HG03565 (cell line): ENCODE data around the gene LCN6.
"Not testable (repeated sequence)": the region's sequence is repeated elsewhere in the genome, so short reads cannot be mapped to it uniquely, and the experiment has no call there.

ENCODE experiments used
- ATAC-seq: cut with Tn5 transposase; IDR thresholded peaks from one replicate; pipeline ENCODE4 v1.9.1; 2021; ENCODE audit warnings: mild to moderate bottlenecking, moderate library complexity; ENCODE audit not compliant: unreplicated experiment

Gene LCN6

GRCh38 chr9:136712690-136713544 lies 35.4 kb downstream of the LCN6 start:
- no peak for ATAC-seq

- no peak for ATAC-seq
Measured at GRCh38 chr9:136711751-136712689, 36.3 kb downstream of the LCN6 start, which contains the start of gene DIPK1B. Gene DIPK1B, plus strand, starts transcription at chr9:136712572. Its CDS starts 94 bp downstream, at chr9:136712666.

DNA sequence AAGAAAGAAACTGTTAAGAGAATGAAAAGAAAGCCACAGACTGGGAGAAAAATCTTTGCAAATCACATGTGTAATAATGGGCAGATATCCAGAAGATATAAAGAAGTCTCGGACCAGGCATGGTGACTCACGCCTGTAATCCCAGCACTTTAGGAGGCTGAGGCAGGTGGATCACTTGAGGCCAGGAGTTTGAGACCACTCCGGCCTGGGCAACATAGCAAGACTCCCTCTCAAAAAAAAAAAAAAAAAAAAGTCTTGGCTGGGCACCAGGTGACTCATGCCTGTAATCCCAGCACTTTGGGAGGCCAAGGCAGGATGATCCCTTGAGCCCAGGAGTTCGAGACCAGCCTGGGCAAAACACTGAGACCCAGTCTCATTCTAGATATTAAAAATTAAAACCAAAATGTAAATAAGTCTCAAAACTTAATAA lies 37.1 kb downstream of the LCN6 start:
- ATAC-seq: not testable (repeated sequence)

GRCh38 chr9:136710543-136710942 lies 37.8 kb downstream of the LCN6 start:
- ATAC-seq: no peak

- no peak for ATAC-seq
Measured at GRCh38 chr9:136709454-136710109, 38.7 kb downstream of the LCN6 start.

GRCh38 chr9:136707849-136708517 lies 40.3 kb downstream of the LCN6 start:
- ATAC-seq: no peak

DNA sequence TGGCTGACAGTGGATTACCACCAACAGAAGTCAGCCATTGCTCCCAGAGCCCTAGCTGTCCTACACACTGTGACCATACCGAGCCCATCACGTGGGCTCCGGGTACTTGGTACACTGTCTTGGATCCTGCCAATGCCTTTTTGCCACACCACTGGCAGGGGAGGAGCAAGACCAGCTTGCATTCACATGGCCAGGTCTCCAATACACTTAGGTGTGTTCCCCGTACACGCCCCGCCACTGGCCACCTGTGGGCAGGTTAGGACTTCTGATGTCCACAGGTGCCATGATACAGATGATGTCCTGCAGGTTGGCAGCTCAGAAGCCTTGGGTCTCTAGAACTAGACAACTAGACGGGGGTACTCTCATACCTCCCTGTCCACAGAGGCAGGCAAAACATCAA lies 41.3 kb downstream of the LCN6 start:
- no peak for ATAC-seq

DNA sequence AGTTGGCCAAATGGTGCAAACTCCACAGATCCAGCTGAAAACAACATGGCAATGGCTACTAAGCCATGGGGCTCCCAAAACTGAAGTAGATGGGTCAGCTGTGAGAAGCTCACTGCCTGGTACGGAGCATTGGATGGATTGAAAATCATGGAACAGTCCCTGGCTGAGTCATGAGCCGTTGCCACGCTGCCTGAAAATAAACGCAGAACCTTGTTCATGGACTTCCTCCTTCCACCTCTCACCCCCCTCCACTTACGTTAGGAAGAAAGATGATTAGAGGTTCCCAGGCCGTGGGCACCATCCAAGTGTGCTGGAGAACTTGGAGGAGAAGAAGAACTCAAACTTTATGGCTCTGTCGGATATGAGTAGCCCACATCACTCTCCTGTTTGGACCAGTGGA lies 42.8 kb downstream of the LCN6 start:
- ATAC-seq: no peak

DNA sequence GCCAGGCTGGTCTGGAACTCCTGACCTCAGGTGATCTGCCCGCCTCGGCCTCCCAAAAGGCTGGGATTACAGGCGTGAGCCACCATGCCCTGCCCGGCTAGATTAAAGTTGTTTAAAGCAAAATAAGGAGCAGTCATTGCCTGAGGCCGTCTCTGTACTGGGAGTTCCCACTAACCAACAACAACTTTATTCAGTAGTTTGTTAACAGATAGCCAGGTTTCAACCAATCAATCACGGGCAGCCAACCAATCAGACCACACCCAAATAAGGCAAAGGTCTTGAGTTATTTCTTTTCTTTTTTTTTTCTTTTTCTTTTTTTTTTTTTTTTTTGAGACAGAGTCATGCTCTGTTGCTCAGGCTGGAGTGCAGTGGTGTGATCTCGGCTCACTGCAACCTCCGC lies 43.6 kb downstream of the LCN6 start:
- ATAC-seq: not testable (repeated sequence)

GRCh38 chr9:136703276-136703860 lies 45.0 kb downstream of the LCN6 start:
- no peak for ATAC-seq

- ATAC-seq: no peak
Measured at GRCh38 chr9:136701668-136702053, 46.7 kb downstream of the LCN6 start.

- no peak for ATAC-seq
Measured at GRCh38 chr9:136700959-136701667, 47.2 kb downstream of the LCN6 start.

DNA sequence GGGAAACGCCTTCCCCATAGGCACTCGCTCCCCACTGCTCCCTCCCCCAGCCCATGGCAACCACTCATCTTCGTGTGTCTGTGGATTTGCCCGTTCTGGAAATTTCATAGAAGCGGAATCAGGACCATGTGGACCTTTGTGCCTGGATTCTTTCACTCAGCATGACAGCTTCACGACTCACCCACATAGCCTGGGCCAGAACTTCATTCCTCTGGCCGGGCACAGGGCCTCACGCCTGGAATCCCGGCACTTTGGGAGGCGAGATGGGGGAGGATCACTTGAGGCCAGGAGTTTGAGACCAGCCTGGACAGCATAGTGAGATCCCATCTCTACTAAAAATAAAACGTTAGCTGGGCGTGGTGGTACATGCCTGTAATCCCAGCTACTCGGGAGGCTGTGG lies 48.0 kb downstream of the LCN6 start:
- no peak for ATAC-seq

GRCh38 chr9:136698635-136699246 lies 49.6 kb downstream of the LCN6 start:
- ATAC-seq: no peak

GRCh38 chr9:136697821-136698526 lies 50.4 kb downstream of the LCN6 start:
- ATAC-seq: no peak

DNA sequence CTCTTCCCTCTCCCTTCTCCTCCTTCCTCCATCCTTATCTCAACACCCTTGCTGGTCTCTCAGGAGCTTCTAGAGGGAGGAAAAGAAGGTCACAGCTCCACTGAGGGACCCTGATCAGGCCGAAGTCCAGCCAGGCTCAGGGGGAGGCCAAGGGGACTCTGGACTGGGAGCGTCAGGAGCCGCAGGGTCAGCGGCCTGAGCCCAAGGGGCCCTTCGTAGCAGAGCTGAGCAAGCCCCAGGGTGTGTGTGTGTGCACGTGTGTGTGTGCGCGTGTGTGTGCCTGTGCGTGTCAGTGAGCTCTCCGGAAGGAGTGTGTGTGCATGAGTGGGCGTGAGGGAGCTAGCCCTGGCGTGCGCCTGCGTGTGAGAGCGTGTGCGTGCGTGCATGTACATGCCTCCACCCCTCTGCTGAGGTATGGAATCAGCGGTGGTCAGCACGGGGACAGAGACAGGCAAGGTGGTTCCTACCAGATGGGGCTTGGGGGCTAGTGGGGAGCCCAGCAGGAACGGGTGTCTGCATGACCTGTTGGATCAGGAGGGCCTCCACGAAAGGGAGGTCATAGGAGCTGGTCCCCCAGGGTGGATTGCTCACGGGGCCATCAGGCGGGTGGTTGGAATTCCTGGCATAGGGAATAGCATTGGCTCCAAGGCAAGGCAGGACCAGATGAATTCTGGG lies 51.0 kb downstream of the LCN6 start:
- ATAC-seq: no peak

DNA sequence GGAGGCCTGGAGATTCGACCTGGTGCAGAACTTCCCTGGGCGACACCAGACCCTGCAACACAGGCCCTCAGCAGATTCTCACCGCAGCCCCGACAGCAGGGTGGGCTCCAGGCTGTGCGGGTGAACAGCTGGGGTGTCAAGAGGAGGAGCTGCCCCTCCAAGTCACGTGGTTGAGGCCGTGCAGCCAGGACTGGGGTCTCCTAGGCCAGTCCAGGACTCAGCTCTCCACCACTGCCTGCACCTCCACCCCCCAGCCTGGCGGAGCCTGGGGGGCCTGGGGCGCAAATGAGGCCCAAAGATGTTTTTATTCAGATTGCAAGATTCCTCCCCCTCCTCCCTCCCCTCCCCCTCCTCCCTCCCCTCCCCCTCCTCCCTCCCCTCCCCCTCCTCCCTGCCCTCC lies 51.8 kb downstream of the LCN6 start:
- ATAC-seq: no peak

DNA sequence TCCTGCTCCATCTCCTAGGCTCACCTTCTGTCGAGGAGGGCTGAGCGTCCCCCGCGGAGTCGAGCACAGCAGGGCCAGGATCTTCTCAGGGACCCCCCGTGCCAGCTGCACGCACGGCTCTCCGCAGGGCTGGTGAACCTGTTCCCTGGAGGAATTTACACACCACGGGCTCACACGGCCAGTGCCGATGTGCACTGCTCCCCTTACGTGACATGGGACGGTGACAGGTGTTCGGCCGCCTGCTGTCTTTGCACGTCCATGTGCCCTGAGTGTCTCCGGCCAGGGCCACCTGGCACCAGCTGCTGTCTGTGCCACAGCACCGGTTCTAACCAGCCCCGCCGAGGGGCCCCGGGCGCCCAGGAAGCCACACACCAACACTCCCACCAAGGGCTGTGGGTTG lies 52.4 kb downstream of the LCN6 start:
- ATAC-seq: no peak
